Body of pancreas (tissue), 4 donors: ENCODE data around the gene WDR37.

Source experiments
- CTCF ChIP-seq, 7 experiments: fragments of 450-650 bp in 4 of 7; fragments of 200-600 bp in 3 of 7; sonication (generic) in 3 of 7; IDR thresholded peaks; one replicate each; pipeline ENCODE4 v1.5.1; 2016 to 2019; ENCODE audit warnings: antibody characterized with exemption in 7 of 7
- POLR2A ChIP-seq, 3 donors: fragments of 450-650 bp; IDR thresholded peaks; one replicate each; pipeline ENCODE4 v1.6.1; 2016; ENCODE audit warnings: antibody characterized with exemption in 3 of 3, mild to moderate bottlenecking in 2 of 3

GRCh38 chr10:1093696-1094095 is 37.5 kb downstream of the WDR37 start:
- TF ChIP-seq CTCF (IDR thresholded peaks at IDR 0.05): no peak
- TF ChIP-seq POLR2A (IDR thresholded peaks at IDR 0.05): no peak
